DND-41 (cell line): ENCODE data around the gene SLC25A43.

Experiments
- EZH2 ChIP-seq: IDR thresholded peaks from 3 replicates; pipeline ENCODE4 v1.6.1; 2012; ENCODE audit warnings: borderline replicate concordance, low read depth, mild to moderate bottlenecking, moderate library complexity, low read length, inconsistent platforms; ENCODE audit not compliant: severe bottlenecking
- TF ChIP-seq, protein P1 (sequence below): IDR thresholded peaks from 2 replicates; pipeline ENCODE4 v1.5.1; 2012; ENCODE audit warnings: borderline replicate concordance, low read length, moderate library complexity, mild to moderate bottlenecking; ENCODE audit not compliant: poor library complexity, severe bottlenecking; ENCODE audit errors: extremely low read depth

DNA sequence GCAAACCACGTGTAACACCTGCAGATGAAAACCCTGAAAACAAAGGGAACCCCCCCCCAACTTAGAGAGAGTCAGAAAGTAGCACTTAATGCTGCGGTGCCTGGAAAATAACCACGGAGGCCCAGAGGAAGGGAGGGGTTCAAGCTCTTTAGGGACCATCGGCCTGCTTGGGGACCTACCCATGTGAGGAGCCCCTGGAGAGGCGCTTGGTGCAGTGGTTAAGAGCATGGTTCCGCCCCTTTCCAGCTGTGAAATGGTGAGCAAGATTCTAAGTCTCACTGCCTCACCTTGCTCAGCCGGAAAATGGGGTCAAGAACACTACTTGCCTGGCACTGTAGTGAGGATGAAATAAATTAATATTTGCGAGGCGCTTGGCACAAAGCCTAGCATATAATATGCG is 82.9 kb downstream of the SLC25A43 start:
- TF ChIP-seq, protein P1, sequence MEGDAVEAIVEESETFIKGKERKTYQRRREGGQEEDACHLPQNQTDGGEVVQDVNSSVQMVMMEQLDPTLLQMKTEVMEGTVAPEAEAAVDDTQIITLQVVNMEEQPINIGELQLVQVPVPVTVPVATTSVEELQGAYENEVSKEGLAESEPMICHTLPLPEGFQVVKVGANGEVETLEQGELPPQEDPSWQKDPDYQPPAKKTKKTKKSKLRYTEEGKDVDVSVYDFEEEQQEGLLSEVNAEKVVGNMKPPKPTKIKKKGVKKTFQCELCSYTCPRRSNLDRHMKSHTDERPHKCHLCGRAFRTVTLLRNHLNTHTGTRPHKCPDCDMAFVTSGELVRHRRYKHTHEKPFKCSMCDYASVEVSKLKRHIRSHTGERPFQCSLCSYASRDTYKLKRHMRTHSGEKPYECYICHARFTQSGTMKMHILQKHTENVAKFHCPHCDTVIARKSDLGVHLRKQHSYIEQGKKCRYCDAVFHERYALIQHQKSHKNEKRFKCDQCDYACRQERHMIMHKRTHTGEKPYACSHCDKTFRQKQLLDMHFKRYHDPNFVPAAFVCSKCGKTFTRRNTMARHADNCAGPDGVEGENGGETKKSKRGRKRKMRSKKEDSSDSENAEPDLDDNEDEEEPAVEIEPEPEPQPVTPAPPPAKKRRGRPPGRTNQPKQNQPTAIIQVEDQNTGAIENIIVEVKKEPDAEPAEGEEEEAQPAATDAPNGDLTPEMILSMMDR, result no peak
- no peak for TF ChIP-seq EZH2
